GM21515 (cell line): Measurements from ENCODE around the gene ZMYM5.
"Not testable (repeated sequence)": the region's sequence is repeated elsewhere in the genome, so short reads cannot be mapped to it uniquely, and the experiment has no call there.

Source experiments
- ATAC-seq: cut with Tn5 transposase; IDR thresholded peaks from one replicate; pipeline ENCODE4 v1.9.1; 2021; ENCODE audit not compliant: unreplicated experiment

The ZMYM5 gene

DNA sequence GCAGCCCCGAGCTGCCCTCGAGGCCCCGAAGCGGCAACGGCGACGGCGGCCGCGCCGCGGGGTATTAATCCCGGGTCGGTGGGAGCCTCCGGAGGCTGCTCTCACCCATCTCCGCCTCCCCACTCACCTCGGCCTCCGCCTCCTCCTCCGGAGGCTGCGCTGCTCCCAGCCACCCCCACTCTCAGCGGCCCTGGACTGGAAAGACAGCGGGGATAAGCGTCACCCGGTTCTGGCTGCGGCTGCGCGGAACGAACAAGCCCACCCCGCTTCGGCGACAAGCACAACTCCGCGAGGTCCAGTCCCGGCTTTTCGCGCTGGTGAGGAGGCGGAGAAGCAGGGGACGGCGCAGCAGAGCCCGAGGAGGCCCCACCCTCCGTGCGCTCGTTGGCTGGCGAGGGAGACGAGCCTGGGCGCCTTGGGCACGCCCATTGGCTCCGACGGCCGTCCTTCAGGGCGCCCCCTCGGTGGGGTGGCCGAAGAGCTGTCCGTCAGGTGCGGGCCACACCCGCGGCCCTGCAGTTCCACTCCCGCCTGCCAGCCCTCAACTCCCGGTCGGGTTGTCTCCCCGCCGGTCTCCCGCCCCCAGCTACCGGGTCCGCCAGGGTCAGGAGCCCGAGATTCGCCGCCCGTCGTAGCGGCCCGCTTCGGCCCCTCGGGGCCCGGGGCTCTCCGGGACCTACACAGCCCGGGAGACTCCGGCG lies at the start of gene ZMYM5:
TSS of gene ZMYM5 (minus strand) at position 327 of the 701 bp plus-strand sequence. CDS start 11,469 bp downstream, outside the sequence.
- peak; percentile 85 for ATAC-seq

DNA sequence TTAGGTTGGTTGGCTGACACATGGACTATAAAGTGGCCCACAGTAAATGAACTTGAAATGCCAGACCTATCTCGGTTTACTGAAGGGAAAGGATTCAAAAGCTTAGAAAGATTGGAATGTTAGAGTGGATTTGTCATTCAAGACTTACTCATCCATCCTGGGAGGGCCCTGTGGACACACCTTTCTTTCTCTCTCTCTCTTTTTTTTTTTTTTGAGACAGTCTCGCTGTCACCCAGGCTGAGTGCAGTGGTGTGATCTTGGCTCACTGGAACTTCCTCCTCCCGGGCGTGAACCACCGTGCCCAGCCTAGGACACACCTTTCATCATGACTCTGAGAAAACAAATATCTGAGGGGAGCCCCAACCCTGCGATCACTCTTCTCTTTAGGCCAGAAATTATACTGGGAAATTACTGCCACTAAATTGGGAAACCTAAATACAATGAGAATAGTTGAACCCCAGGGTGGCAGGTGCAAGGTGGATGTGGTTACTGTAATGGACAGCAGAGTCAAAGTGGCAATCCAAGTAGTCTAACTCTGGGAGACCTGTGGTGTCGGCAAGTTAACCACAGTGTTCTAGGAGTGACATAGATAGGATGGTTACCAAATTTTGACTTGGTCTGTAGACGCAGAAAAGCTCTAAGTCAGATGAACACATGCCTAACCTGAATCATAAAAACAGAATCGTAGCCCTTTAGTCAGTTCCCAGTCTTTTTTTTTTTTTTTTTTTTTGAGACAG lies 47.1 kb upstream of the ZMYM5 start:
- no peak for ATAC-seq

DNA sequence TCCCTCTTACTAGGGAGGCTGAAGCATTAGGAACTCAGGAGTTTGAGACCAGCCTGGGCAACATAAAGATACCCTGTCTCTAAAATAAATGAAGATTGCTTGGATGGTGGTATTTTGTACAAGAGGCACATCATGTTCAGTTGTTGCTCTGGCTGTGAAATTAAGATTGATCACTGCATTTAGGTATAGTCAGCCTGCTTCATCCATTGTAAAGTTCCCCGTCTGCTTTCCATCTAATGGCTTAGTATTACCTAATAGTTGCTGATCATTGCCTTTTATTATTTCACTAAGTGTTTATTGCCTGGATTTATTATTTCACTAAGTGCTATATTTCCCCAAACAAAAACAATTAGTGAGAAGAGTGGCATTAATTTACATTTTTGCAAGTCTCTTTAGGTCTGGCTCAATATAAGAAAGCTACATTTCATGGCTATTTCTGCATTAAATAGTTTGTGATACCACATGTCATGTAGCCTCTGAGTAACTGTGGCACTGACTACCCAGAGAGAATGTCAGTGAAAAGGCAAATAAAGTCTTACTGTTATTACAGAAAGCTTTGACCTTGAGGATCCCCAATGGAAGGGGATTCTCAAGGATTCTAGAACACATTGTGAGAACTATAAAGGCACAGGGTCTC lies 45.0 kb upstream of the ZMYM5 start:
- ATAC-seq = no peak

DNA sequence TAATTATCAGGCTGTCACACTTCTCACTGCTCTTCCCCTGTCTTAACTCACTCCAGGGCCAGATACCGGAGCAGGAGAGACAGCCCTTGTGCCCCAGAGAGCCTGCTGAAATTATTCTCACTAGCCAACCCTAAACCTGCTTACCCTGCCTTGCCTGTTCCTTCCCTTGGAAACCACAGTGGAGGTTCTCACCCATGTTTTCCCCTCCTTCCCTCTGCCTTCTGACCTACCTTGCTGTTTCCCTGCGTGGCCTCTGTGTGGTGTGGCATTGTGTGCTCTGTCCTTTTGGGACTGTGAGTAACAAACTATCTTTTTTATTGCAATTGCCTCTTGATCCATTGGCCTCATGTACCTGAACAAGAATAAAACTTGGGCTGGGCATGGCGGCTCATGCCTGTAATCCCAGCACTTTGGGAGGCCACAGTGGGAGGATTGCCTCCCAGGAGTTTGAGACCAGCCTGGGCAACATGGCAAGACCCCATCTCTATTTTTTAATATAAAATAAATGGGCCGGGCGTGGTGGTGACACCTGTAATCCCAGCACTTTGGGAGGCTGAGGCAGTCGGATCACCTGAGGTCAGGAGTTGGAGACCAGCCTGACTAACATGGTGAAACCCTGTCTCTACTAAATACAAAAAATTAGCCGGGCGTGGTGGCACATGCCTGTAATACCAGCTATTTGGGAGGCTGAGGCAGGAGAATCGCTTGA lies 42.2 kb upstream of the ZMYM5 start:
- not testable (repeated sequence) for ATAC-seq

DNA sequence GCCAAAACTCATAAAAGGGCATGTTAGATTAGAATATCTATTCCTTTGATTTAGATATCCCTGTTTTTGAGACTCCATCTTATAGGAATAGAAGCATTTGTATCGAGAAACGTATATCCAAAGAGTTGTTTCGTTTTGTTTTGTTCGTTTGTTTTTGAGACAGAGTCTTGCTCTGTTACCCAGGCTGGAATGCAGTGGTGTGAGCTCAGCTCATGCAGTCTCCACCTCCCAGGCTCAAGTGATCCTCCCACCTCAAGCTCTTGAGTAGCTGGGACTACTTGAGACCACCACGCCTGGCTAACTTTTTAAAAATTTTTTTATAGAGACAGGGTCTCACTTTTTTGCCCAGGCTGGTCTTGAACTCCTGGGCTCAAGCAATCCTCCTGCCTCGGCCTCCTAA lies 26.6 kb upstream of the ZMYM5 start:
- no peak for ATAC-seq

DNA sequence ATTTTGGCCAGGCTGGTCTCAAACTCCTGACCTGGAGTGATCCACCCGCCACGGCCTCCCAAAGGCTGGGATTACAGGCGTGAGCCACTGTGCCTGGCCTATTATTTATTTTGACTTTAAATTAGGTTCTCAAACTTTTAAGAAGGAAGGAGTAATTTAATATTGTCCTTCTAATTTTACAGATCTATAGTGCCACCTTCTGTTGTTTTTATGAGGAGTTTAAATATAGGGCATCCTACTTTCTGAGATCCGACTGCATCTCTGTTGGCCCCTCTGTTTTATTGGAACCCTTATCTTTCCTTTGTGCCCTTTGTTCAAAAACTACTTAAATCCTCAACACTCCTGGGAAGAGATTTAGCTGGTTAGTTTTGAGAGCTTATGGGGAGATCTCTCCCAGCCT lies 25.4 kb upstream of the ZMYM5 start:
- no peak for ATAC-seq

DNA sequence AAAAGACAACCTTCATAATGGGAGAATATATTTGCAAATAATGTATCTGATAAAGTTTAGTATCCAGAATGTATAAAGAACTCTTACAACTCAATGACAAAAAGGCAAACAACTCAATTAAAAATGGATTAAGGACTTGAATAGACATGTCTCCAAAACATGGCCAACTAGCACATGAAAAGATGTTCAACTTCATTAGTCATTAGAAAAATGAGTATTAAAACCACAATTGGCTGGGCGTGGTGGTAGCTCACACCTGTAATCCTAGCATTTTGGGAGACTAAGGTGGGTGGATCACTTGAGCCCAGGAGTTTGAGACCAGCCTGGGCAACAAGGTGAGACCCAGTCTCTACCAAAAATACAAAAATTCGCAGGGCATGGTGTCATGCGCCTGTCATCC lies 18.8 kb upstream of the ZMYM5 start:
- no peak for ATAC-seq

DNA sequence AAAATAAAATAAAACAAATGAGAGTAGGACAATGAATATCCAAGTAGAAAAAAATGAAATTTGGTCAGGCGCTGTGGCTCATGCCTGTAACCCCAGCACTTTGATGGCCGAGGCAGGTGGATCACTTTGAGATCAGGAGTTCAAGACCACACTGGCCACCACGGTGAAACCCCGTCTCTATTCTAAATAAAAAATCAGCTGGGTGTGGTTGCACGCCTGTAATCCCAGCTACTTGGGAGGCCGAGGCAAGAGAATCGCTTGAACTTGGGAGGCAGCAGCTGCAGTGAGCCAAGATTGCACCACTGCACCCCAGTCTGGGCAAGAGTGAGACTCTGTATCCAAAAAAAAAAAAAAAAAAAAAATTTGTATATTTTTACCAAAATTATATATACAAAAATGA lies 18.2 kb upstream of the ZMYM5 start:
- ATAC-seq = no peak

DNA sequence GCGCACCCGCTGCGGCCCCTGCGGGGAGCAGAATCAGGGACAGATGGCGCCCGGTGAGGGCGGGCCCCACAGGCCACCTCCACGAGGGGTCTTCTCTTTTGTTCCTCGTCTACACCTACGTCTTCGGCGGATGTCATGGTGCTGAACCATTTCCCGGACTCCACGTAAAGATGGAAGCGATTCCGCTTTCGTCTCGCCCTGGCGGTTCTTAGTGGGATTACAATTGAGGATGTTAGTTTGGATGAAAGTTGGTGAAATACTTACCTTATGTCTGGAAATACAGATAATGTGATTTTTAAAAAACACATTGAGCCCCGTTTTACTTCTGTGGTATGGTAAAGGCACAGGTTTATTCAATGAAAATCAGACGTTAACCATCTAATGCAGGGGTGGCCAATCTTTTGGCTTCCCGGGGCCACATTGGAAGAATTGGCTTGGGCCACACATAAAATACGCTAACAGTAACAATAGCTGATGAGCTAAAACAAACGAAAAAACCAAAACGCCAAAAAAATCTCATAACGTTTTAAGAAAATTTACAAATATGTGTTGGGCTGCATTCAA lies 1.4 kb upstream of the ZMYM5 start:
- peak; percentile 5 for ATAC-seq

DNA sequence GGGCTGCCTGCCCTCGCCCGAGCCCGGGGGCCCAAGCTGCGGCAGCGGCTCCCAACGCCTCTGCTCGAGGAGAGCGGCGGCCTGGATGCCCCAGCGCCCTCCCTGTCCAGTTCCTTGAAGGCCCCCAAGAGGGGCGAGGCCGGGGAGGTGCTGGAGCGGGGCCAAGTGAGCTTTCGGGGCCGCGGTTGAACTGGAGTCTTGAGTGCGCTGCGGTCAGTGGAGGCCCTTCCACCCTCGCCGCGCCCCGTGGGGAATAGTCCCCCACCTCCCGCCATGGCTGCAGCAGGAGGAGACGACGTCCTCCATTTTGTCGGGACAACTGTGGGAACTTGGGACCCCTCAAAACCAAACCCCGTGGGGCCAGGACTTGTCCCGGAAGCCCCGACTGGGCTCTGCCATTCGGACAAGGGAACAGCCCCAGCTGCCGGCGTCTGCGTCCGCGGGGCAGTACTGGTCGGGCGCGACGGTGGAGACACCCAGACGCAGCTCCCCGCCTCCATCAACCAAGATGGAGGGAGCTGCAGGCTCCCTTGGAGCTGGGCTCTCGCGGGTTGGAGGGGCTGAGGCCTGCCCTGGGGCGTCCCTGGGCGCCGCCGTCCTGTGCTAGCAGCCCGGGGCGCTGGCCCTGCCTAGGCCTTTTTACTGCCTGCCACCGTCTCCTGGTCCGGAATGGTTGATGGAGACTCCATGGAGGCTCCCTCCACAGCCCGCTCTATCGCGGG lies 736 bp upstream of the ZMYM5 start:
- ATAC-seq = peak; percentile 36

DNA sequence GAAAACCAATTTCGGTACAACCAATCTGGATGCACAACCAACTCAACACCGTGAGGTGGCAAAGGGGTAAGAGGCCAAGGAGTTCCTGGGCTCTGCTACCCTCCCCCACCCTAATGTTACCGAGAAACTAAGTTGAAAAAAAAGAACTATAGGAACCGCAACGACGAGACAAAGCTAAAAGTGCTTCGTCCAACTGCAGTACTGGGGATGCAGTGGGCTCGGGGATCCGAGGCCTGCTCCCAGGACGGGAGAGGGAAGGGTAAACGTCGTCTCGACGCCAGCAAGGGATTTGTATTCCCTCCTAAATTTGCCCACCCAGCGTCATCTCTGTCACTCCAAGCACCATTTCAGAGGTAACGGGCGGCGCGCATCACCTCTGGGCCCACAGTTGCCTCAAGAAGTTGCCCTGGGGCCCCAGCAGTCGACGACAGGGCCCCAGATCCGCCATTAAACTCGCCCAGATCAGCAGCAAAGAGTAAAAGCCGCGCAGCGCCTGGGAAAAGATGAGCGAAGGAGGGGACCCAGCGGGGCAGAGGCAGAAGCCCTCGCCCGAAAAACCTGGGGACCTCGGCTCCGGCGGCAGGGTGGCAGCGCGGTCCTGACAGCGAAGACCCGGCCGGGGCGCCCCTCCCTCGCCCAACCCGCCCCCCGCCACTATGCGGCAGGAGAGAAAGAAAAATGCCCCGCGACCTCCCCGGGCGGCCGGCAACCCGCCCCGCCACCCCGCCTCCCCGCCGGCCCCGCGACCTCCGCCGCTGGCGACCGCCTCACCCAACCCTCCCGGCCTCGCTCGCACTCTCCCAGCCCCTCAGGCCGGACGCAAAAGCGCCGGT lies 752 bp downstream of the ZMYM5 start:
- ATAC-seq = no peak

DNA sequence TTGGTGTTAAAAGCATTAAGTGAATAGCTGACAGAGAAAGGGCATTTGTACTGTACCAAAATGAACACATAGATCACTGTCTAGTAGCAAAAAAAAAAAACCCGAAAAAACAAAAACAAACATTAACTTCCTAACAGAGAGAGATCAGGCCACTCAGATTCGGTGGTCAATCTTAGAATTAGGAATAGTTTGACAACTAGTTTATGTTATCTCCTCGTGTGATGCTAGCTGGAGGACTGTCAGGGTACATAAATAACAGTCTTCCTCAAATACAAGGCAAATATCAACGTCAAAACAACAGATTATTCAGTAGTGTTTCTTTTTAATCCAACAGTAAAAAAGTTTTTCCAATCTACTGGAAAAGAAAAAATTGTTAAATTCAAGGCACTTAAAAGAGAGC lies 1.7 kb downstream of the ZMYM5 start:
- ATAC-seq = no peak

DNA sequence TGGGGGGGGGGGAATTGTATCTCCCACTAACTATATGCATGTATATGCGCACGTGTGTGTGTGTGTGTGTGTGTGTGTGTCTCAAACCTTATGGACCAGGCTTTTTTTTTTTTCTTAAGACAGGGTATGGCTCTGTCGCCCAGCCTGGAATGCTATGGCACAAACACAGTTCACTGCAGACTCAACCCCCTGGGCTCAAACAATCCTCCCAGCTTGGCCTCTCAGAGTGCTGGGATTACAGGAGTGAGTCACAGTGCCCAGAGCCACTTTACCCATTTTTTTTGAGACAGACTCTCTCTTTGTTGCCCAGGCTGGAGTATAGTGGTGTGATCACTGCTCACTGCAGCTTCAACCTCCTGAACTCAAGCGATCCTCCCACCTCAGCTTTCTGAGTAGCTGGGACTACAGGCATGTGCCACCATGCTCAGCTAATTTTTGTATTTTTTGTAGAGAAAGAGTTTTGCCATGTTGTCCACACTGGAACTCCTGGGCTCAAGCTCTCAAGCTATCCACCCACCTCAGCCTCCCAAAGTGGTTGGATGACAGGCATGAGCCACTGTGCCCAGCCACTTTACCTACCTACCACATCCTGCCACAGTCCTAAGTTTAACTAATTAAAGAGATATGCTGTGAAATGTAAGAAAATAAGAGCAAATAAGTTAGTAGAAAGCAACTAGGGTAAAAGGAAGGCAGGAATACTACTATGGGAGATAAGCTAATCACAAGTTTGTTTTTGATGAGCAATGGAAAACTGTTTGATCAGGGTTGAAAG lies 2.4 kb downstream of the ZMYM5 start:
- ATAC-seq = no peak

DNA sequence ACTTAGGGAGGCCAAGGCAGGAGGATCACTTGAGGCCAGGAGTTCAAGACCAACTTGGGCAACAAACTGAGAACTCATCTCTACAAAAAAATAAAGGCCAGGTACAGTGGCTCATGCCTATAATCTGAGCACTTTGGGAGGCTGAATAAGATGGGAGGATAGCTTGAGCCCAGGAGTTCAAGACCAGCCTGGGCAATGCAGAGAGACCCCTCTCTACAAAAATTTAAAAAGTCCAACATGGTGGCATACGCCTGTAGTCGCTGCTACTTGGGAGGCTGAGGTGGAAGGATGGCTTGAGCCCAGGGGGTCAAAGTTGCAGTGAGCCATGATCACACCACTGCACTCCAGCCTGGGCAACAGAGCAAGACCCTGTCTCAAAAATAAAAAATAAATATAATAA lies 5.8 kb downstream of the ZMYM5 start:
- ATAC-seq = not testable (repeated sequence)

DNA sequence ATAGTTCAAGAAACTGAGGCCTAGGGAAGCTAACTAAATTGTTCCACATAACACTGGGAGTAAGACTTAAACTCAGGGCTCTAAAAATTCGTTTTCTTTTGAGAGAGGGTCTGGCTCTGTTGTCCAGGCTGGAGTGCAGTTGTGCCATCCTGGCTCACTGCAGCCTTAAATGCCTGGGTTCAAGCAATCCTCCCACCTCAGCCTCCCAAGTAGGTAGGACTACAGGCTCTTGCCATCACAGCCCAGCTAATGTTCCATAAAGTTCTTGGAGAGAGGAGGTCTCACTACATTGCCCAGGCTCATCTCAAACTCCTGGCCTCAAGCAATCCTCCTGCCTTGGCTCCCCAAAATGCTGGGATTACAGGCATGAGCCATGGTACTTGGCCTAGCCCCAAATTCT lies 10.7 kb downstream of the ZMYM5 start:
- no peak for ATAC-seq

DNA sequence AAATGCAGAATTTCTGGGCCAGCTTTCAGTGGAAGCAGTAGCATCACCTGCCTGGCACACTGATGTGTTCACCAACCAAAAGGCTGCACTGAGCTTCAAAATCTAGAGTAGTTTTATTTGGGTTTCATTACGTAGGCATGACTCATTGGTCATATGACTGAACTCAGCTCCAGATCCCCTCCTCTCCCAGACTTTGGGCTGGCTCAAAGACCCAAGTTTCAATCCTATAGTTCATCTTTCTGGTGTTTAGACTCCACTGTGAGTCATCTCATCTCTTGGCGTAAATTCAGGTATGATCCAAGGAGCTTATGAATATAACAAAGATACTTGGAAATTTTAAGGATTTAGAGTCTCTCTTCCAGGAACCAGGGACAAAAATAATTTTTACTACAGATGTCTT lies 17.7 kb downstream of the ZMYM5 start:
- ATAC-seq = no peak

DNA sequence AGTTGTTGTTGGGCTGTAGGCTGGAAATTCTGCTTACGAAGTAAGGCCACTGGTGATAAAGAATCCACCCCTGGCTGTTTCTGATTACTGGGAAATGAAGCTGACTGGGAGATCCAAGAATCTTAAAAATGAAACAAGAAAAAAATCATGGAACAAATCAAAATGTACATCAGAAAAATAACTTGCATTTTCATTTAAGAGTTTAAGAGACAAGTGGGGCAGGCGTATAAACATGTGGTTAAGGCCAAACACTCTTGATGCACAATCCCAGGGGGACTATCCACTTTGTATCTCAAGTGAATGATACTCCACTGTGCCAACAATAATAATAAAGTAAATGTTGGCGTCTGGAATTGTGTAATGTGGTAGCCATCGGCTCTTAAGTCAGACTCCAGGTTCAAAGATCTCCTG lies 24.6 kb downstream of the ZMYM5 start:
- no peak for ATAC-seq

DNA sequence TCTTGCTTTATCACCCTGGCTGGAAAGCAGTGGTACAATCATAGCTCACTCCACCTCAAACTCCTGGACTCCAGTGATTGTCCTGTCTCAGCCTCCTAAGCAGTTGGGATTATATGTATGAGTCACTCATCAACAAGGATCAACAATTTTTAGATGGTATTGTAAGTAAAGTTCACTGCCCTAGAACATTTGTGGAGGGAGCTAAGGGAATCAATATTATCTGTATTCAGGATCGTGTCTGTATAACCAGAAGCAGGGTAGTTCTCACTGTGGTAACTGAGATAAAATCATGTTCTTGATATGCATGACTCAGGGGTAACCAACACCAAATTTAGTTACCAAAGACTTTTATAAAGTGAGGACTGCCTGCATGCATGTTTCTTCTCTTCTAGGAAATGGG lies 27.0 kb downstream of the ZMYM5 start:
- ATAC-seq = no peak

DNA sequence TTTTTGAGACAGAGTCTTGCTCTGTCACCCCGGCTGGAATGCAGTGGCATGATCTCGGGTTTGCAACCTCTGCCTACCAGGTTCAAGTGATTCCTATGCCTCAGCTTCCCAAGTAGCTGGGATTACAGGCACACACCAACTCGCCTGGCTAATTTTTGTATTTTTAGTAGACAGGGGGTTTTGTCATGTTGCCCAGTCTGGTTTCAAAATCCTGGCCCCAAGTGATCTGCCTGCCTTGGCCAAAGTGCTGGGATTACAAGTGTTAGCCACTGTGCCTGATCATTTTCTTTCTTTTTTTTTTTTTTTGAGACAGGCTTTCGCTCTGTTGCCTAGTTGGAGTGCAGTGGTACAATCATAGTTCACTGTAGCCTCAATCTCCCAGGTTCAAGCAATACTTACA lies 28.7 kb downstream of the ZMYM5 start:
- no peak for ATAC-seq
